Measurements from ENCODE around the gene RNF215.

The RNF215 gene

GRCh38 chr22:30393885-30394284 lies 6.7 kb upstream of the RNF215 start:
- no peak for DNase-seq

GRCh38 chr22:30393322-30393680 lies 6.1 kb upstream of the RNF215 start:
- no peak for DNase-seq

GRCh38 chr22:30392661-30393321 lies 5.6 kb upstream of the RNF215 start:
- no peak for DNase-seq

GRCh38 chr22:30390974-30391691 lies 3.9 kb upstream of the RNF215 start:
- peak; percentile 82 for DNase-seq

- no peak for DNase-seq
These were observed 627 bp downstream of the RNF215 start for GRCh38 chr22:30386608-30386959.

GRCh38 chr22:30385942-30386341 lies 1.3 kb downstream of the RNF215 start:
- no peak for DNase-seq

- no peak for DNase-seq
These were observed 4.2 kb downstream of the RNF215 start for GRCh38 chr22:30383061-30383460.

GRCh38 chr22:30382340-30382739 lies 4.9 kb downstream of the RNF215 start:
- DNase-seq, result no peak

GRCh38 chr22:30381264-30381663 lies 5.9 kb downstream of the RNF215 start:
- peak; percentile 18 for DNase-seq

GRCh38 chr22:30380011-30380410 lies 7.2 kb downstream of the RNF215 start:
- DNase-seq, result no peak

- DNase-seq, result no peak
These were observed 11.8 kb downstream of the RNF215 start for GRCh38 chr22:30375312-30375849.

GRCh38 chr22:30373331-30374325 lies 13.6 kb downstream of the RNF215 start:
- DNase-seq, result no peak

- DNase-seq, result no peak
These were observed 14.3 kb downstream of the RNF215 start for GRCh38 chr22:30372915-30373314.

- no peak for DNase-seq
These were observed 15.2 kb downstream of the RNF215 start for GRCh38 chr22:30371981-30372380.

GRCh38 chr22:30371321-30371720 lies 15.9 kb downstream of the RNF215 start:
- DNase-seq, result no peak

GRCh38 chr22:30370641-30371230 lies 16.5 kb downstream of the RNF215 start:
- DNase-seq, result no peak

GRCh38 chr22:30368420-30368819 lies 18.8 kb downstream of the RNF215 start:
- DNase-seq, result no peak

GRCh38 chr22:30365891-30366290 lies 21.3 kb downstream of the RNF215 start:
- no peak for DNase-seq

- DNase-seq, result no peak
These were observed 24.4 kb downstream of the RNF215 start for GRCh38 chr22:30362651-30363281.

GRCh38 chr22:30361916-30362650 lies 25.1 kb downstream of the RNF215 start:
- DNase-seq, result no peak

- no peak for DNase-seq
These were observed 28.7 kb downstream of the RNF215 start for GRCh38 chr22:30358541-30358940.
